ENCODE results near the gene ELOA.

DNA sequence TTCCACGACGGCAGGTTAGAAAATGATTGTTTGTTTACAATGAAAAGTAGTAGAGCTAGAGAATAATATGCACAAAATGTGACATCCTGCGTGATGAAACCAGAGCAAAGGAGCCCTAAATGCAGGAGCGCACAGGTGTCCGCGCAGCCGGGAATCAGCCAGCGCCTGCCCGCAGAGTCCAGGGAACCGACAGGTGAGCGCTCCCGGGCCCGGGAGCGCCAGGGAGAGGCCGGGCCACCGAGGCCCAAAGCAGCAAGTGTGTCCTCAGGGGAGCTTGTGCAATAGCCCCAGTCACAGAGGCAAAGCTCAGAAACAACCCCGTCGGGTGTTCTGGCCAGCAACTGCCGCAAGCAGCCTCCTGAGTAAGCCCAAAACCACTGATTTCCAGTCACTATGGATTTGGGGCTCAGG lies 58.1 kb downstream of the ELOA start:
- TF ChIP-seq, protein P1, sequence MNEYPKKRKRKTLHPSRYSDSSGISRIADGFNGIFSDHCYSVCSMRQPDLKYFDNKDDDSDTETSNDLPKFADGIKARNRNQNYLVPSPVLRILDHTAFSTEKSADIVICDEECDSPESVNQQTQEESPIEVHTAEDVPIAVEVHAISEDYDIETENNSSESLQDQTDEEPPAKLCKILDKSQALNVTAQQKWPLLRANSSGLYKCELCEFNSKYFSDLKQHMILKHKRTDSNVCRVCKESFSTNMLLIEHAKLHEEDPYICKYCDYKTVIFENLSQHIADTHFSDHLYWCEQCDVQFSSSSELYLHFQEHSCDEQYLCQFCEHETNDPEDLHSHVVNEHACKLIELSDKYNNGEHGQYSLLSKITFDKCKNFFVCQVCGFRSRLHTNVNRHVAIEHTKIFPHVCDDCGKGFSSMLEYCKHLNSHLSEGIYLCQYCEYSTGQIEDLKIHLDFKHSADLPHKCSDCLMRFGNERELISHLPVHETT (CRISPR knock-in tag; conservative IDR thresholded peaks at IDR 0.05 in 1 of 2, IDR thresholded peaks at IDR 0.05 in 1 of 2), result no peak
- TF ChIP-seq HNRNPLL (IDR thresholded peaks at IDR 0.05; ENCODE audit: low read depth, low read length, poor library complexity, severe bottlenecking) (no peak), JUND (IDR thresholded peaks at IDR 0.05; ENCODE audit: borderline replicate concordance, low read depth, low read length) (no peak), JUND (tag; IDR thresholded peaks at IDR 0.05; ENCODE audit: borderline replicate concordance, low read depth, low read length) (no peak)
- TF ChIP-seq, protein P2, sequence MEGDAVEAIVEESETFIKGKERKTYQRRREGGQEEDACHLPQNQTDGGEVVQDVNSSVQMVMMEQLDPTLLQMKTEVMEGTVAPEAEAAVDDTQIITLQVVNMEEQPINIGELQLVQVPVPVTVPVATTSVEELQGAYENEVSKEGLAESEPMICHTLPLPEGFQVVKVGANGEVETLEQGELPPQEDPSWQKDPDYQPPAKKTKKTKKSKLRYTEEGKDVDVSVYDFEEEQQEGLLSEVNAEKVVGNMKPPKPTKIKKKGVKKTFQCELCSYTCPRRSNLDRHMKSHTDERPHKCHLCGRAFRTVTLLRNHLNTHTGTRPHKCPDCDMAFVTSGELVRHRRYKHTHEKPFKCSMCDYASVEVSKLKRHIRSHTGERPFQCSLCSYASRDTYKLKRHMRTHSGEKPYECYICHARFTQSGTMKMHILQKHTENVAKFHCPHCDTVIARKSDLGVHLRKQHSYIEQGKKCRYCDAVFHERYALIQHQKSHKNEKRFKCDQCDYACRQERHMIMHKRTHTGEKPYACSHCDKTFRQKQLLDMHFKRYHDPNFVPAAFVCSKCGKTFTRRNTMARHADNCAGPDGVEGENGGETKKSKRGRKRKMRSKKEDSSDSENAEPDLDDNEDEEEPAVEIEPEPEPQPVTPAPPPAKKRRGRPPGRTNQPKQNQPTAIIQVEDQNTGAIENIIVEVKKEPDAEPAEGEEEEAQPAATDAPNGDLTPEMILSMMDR (IDR thresholded peaks at IDR 0.05 in 2 of 3, conservative IDR thresholded peaks at IDR 0.05 in 1 of 3; ENCODE audit: insufficient read depth in 2 of 3, low read depth in 1 of 3, low read length in 3 of 3), result no peak

All from K562 (cell line).